Transverse colon (tissue), 4 donors: ENCODE results near the gene ITGB8.

Experiments used
- CTCF ChIP-seq, 5 experiments: fragments of 200-600 bp in 3 of 5; fragments of 450-650 bp in 2 of 5; sonication (generic) in 3 of 5; IDR thresholded peaks; 1 replicate in 2 of 5; 2 replicates in 3 of 5; pipeline ENCODE4 v1.5.1; 2016 to 2017; ENCODE audit warnings: antibody characterized with exemption in 5 of 5, inconsistent platforms in 3 of 5, mild to moderate bottlenecking in 2 of 5, moderate library complexity in 1 of 5
- POLR2AphosphoS5 ChIP-seq, 3 donors: sonication (generic); formaldehyde crosslinking; IDR thresholded peaks; one replicate each; pipeline ENCODE4 v1.6.1; 2016; ENCODE audit warnings: antibody characterized with exemption in 3 of 3

DNA sequence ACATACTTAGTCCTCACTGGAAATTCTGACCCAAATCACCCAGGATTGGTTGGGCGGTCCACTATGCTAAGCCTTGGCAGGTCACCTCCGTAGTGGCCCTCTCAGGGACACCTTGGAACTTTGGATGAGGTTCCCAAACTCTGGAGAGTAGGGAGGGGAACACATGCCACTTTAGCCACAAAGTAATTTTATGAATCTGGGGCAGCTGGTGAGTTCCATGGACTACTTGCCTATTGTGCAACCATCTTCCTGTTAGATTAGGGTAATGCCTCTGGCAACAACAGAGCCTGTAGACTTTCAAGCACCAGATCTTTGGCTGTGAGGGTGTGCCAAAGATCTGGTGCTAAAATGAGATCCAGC, 77.7 kb downstream of the ITGB8 start:
- TF ChIP-seq CTCF (IDR thresholded peaks at IDR 0.05) (no peak), POLR2AphosphoS5 (IDR thresholded peaks at IDR 0.05) (no peak)
